ENCODE measurements around the gene FAM234A.
"Not testable (repeated sequence)": the region's sequence is repeated elsewhere in the genome, so short reads cannot be mapped to it uniquely, and the experiment has no call there.

The FAM234A gene

GRCh38 chr16:230351-230750, 4.3 kb upstream of the FAM234A start:
- not testable (repeated sequence) for DNase-seq

- no peak for DNase-seq
Observed at GRCh38 chr16:230949-231348, 3.7 kb upstream of the FAM234A start.

- peak in 7 of 14 donors; percentile 3 to 20 (median 15) for DNase-seq
Observed at GRCh38 chr16:239948-240277, 5.3 kb downstream of the FAM234A start.

- DNase-seq = no peak
Observed at GRCh38 chr16:240559-240958, 5.9 kb downstream of the FAM234A start.

- no peak for DNase-seq
Observed at GRCh38 chr16:242281-242680, 7.7 kb downstream of the FAM234A start.

- DNase-seq = no peak
Observed at GRCh38 chr16:243348-243747, 8.7 kb downstream of the FAM234A start.

GRCh38 chr16:245105-245504, 10.5 kb downstream of the FAM234A start:
- DNase-seq = no peak

- DNase-seq = no peak
Observed at GRCh38 chr16:247027-247426, 12.4 kb downstream of the FAM234A start.

- no peak for DNase-seq
Observed at GRCh38 chr16:249431-249830, 14.8 kb downstream of the FAM234A start.

- DNase-seq = no peak
Observed at GRCh38 chr16:252366-253337, 18.0 kb downstream of the FAM234A start.

GRCh38 chr16:253833-254232, 19.2 kb downstream of the FAM234A start:
- DNase-seq = no peak

- no peak for DNase-seq
Observed at GRCh38 chr16:254461-254860, 19.8 kb downstream of the FAM234A start.

GRCh38 chr16:255183-255582, 20.6 kb downstream of the FAM234A start:
- no peak for DNase-seq

GRCh38 chr16:258091-258490, 23.5 kb downstream of the FAM234A start:
- DNase-seq = not testable (repeated sequence)

- DNase-seq = no peak
Observed at GRCh38 chr16:259226-259625, 24.6 kb downstream of the FAM234A start.

- peak in 1 of 14 donors; percentile 89 for DNase-seq
Observed at GRCh38 chr16:259814-260253, 25.2 kb downstream of the FAM234A start.

GRCh38 chr16:260326-260725, 25.7 kb downstream of the FAM234A start:
- DNase-seq = no peak

- peak in 1 of 14 donors; percentile 79 for DNase-seq
Observed at GRCh38 chr16:261031-261691, 26.5 kb downstream of the FAM234A start.

GRCh38 chr16:262121-262745, 27.6 kb downstream of the FAM234A start:
- no peak for DNase-seq

- no peak for DNase-seq
Observed at GRCh38 chr16:263182-263774, 28.7 kb downstream of the FAM234A start.

GRCh38 chr16:263944-264343, 29.3 kb downstream of the FAM234A start:
- DNase-seq = no peak

- DNase-seq = no peak
Observed at GRCh38 chr16:264440-264951, 29.9 kb downstream of the FAM234A start.

Measured in C1 segment of cervical spinal cord (tissue), 14 donors.